Lower leg skin (tissue), 4 donors: ENCODE measurements around the gene MMP20. TPM values are rescaled to one million over a fixed set of nuclear protein-coding genes. Genes with fewer than 3 reads are reported as not detected.

Source experiments
- DNase-seq, 2 donors: peaks; one replicate each; pipeline ENCODE4 v3.0.0-alpha.2; 2019; ENCODE audit warnings: low spot score in 2 of 2
- H3K4me3 ChIP-seq: fragments of 200-600 bp; sonication (generic); 2 replicates; pipeline ENCODE4 v1.5.1; 2017; ENCODE audit warnings: mild to moderate bottlenecking, low read depth; ENCODE audit not compliant: poor library complexity, severe bottlenecking
- POLR2A ChIP-seq, 2 donors: fragments of 450-650 bp; IDR thresholded peaks; one replicate each; pipeline ENCODE4 v1.6.1; 2016 to 2017; ENCODE audit warnings: antibody characterized with exemption in 2 of 2, mild to moderate bottlenecking in 1 of 2, moderate library complexity in 1 of 2
- WGBS, 2 donors: methylation state at CpG; one replicate each; pipeline ENCODE4 v1.1.5; 2018; 5-methylcytosine and 5-hydroxymethylcytosine counted together
- intact Hi-C: fragments of 100-400 bp; cut with DNase I; formaldehyde crosslinking; loops from one replicate; pipeline ENCODE4 v1.15.0; 2023; ENCODE audit warnings: low total_unique reads
- total RNA-seq, 4 donors: library from RNA; depleted of rRNA; stranded (reverse); fragments of >200 nt; gene quantifications; one replicate each; pipeline ENCODE4 v1.1.0, GENCODE V29; 2016
- TF ChIP-seq, protein P1 (sequence below), 3 donors: fragments of 450-650 bp; IDR thresholded peaks; one replicate each; pipeline ENCODE4 v1.5.1; 2016; ENCODE audit warnings: antibody characterized with exemption in 3 of 3, mild to moderate bottlenecking in 3 of 3, moderate library complexity in 2 of 3

The MMP20 gene
- total RNA-seq, 4 donors from 2014 or later, result not detected

DNA sequence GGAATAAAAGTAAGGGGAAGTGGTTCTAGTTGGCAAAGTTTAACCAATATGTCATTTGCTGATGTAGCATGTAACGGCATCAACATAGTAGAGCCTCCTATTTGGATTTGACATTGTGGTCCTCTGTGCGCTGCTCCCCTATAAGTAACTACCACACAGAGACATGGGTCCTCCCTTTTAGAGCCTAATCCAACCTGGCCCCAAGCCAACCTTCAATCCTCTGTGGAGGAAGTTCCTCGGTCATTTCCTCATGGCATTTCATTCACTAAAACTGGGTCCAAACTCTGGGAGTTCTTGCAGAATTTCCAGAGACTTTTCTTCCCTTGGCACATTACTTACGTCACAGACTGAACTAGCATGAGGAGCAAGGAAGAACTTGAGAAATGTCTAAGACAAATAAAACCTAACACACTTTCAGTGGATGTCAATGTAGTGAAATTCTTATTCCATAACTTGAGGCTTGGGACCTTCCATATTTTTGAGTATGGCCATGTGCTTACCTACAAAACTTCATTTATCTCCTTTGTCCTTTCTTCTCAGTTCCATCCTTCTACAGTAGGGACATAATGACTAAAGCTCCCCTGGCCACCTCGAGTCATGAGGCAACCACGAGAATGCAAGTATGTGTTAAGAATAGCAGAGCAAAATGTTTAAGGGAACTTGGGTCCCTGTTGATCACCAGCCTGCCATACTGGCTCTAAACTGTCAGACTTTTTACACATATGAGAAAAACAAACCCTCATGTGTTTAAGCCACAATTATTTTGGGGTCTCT is 34.7 kb downstream of the MMP20 start:
- TF ChIP-seq POLR2A (IDR thresholded peaks at IDR 0.05), result no peak
- TF ChIP-seq, protein P1, sequence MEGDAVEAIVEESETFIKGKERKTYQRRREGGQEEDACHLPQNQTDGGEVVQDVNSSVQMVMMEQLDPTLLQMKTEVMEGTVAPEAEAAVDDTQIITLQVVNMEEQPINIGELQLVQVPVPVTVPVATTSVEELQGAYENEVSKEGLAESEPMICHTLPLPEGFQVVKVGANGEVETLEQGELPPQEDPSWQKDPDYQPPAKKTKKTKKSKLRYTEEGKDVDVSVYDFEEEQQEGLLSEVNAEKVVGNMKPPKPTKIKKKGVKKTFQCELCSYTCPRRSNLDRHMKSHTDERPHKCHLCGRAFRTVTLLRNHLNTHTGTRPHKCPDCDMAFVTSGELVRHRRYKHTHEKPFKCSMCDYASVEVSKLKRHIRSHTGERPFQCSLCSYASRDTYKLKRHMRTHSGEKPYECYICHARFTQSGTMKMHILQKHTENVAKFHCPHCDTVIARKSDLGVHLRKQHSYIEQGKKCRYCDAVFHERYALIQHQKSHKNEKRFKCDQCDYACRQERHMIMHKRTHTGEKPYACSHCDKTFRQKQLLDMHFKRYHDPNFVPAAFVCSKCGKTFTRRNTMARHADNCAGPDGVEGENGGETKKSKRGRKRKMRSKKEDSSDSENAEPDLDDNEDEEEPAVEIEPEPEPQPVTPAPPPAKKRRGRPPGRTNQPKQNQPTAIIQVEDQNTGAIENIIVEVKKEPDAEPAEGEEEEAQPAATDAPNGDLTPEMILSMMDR (IDR thresholded peaks at IDR 0.05), result no peak
- no peak overlapping the region for H3K4me3 ChIP-seq
- intact Hi-C loops, result no loop called here
- no peak for DNase-seq
- WGBS, 2 donors, result 72 to 77% methylated on average over 6 of the region's 6 CpGs

DNA sequence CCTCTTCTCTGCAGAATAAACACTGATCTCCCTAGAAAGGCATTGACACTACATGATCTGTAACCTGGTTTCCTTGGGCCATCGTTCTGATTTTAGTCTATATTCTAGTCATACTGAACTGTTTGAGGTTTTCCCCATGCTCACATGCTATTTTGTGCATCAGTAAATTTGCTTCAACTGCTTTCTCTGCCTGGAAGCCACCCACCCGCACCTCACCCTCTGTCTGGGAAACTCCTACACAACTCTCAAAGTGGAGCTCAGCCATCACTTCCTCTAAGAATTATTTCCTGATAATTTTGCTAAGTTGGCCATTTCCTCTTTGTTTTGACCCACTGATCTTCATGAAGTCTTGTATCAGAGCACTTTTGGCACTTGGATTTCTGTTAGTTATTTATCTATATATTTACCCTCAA is 36.1 kb downstream of the MMP20 start:
- no peak overlapping the region for H3K4me3 ChIP-seq
- TF ChIP-seq POLR2A (IDR thresholded peaks at IDR 0.05), result no peak
- TF ChIP-seq, protein P1 (IDR thresholded peaks at IDR 0.05), result no peak
- no peak for DNase-seq
- WGBS, 2 donors, result 78 to 81% methylated on average over 2 of the region's 2 CpGs
- intact Hi-C loops, result no loop called here

DNA sequence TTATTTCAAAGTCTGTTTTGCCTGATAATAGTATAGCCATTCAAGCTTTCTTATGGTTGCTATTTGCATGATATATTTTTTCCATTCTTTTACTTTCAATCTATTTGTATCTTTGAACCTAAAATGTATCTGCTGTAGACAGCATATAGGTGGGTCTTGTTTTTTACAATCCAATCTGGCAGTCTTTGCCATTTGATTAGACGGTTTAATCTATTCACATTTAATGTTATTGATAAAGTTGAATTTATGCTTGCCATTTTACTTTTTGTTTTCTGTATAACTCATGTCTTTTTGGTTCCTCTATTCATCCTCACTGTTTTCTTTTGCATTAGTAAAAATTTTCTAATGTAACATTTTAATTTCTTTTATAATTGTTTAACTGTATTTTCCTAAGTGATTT is 37.4 kb downstream of the MMP20 start:
- no peak overlapping the region for H3K4me3 ChIP-seq
- 95 to 98% methylated on average over 1 of the region's 1 CpG for WGBS, 2 donors
- TF ChIP-seq, protein P1 (IDR thresholded peaks at IDR 0.05), result no peak
- TF ChIP-seq POLR2A (IDR thresholded peaks at IDR 0.05), result no peak
- no peak for DNase-seq
- intact Hi-C loops, result no loop called here

DNA sequence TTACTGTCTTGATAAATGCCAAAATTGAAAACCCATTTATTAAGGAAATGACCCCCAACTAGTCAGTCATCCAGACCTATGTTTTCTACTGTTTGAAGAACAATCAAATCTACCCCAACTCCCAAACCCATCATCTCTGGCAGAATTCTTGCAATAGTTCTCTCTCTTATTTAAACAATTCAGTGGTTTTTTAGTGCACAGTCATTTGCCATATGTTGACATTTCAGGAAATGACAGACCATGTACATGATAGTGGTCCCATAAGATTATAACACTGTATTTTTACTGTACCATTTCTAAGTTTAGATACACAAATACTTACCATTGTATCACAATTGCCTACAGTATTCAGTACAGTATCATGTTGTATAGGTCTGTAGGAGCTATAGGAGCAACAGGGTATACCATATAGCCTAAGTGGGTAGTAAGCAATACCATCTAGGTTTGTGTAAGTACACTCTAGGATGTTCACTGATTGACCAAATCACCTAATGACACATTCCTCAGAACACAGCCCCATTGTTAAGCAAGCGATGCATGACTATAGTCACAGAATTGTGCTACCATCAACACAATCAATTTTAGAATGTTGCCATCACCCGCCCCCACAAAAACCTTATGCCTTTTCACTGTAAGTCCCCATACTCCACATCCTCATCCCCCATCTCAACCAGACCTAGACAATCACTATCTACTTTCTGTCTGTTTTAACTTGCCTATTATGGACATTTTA is 41.8 kb downstream of the MMP20 start:
- WGBS, 2 donors, result 90 to 94% methylated on average over 2 of the region's 2 CpGs
- DNase-seq, result no peak
- TF ChIP-seq, protein P1 (IDR thresholded peaks at IDR 0.05), result no peak
- no peak for TF ChIP-seq POLR2A (IDR thresholded peaks at IDR 0.05)
- H3K4me3 ChIP-seq, result no peak overlapping the region
- intact Hi-C loops, result no loop called here

DNA sequence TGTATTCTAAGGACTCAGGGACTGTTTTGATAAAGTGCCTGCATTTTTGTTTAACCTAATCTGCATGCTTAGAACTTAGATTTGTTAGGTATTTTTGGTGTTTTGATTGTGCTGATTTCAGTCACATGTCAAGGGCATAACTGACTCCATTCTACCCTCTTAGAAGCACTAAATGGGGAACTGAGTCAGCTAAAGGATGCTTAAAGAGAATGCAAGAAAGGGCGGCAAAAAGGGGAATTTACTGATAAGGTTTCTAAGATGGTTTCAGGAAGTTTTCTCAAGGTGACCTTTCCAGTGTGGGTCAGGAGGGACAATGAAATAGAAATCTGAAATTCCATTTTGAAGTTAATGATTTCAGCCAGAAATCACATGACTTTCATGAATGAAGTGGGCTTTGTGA is 43.0 kb downstream of the MMP20 start:
- WGBS, 2 donors, result 84 to 96% methylated on average over 1 of the region's 1 CpG
- intact Hi-C loops, result no loop called here
- TF ChIP-seq, protein P1 (IDR thresholded peaks at IDR 0.05), result no peak
- no peak for TF ChIP-seq POLR2A (IDR thresholded peaks at IDR 0.05)
- no peak for DNase-seq
- no peak overlapping the region for H3K4me3 ChIP-seq
